Right lobe of liver (tissue), 6 donors: ENCODE data around the gene CRYGA. TPM values are rescaled to one million over a fixed set of nuclear protein-coding genes. Genes with fewer than 3 reads are reported as not detected.
"Not testable (repeated sequence)": the region's sequence is repeated elsewhere in the genome, so short reads cannot be mapped to it uniquely, and the experiment has no call there.

Experiments used
- ATAC-seq, 4 donors: fragments of 200-7000 bp; cut with Tn5 transposase; one replicate each; pipeline ENCODE4 v1.9.1; 2020; ENCODE audit warnings: mild to moderate bottlenecking in 4 of 4, moderate library complexity in 4 of 4
- DNase-seq, 3 donors: peaks; one replicate each; pipeline ENCODE4 v3.0.0-alpha.2; 2020
- H3K27ac ChIP-seq, 3 donors: fragments of 200-600 bp; one replicate each; pipeline ENCODE4 v1.8.0; 2022
- H3K27me3 ChIP-seq, 2 donors: fragments of 200-600 bp; one replicate each; pipeline ENCODE4 v1.8.0; 2022
- H3K36me3 ChIP-seq, 4 donors: fragments of 200-600 bp; sonication (generic) in 1 of 4; one replicate each; pipeline versions ENCODE4 v1.5.1 to v1.8.0; 2017 to 2022; ENCODE audit warnings: control low read depth in 1 of 4
- H3K4me1 ChIP-seq, 4 donors: fragments of 200-600 bp; sonication (generic) in 1 of 4; one replicate each; pipeline versions ENCODE4 v1.5.1 to v1.8.0; 2017 to 2022; ENCODE audit warnings: control low read depth in 1 of 4
- H3K4me3 ChIP-seq, 3 donors: fragments of 200-600 bp; one replicate each; pipeline ENCODE4 v1.8.0; 2022
- H3K9me3 ChIP-seq, 4 donors: fragments of 200-600 bp; sonication (generic) in 1 of 4; one replicate each; pipeline versions ENCODE4 v1.5.1 to v1.8.0; 2017 to 2022; ENCODE audit warnings: control low read depth in 1 of 4
- POLR2A ChIP-seq: fragments of 450-650 bp; IDR thresholded peaks from one replicate; pipeline ENCODE4 v1.6.1; 2017; ENCODE audit warnings: antibody characterized with exemption, mild to moderate bottlenecking
- WGBS: methylation state at CpG from one replicate; pipeline ENCODE4 v1.1.6; 2018; ENCODE audit warnings: low coverage, low lambda C conversion rate; ENCODE audit not compliant: insufficient coverage; ENCODE audit errors: missing lambda C conversion rate; 5-methylcytosine and 5-hydroxymethylcytosine counted together
- intact Hi-C, 2 donors: fragments of 100-400 bp; cut with DNase I; formaldehyde crosslinking; loops; one replicate each; pipeline versions ENCODE4 v1.11.2 to v1.14.1; 2022
- total RNA-seq, 6 experiments: library from RNA; depleted of rRNA in 2 of 6; stranded (reverse); fragments of >200 nt in 2 of 6; fragmentation: NEBNext Ultra II Directional in 3 of 6; extraction: Animal tissue kit (Norgen Biotek cat#: 25700) in 3 of 6; gene quantifications; one replicate each; pipeline versions ENCODE4 v1.1.0 to v1.2.4, GENCODE V29; 2016 to 2023
- TF ChIP-seq, protein P1 (sequence below), 4 donors: fragments of 200-600 bp in 3 of 4; fragments of 450-650 bp in 1 of 4; IDR thresholded peaks; one replicate each; pipeline versions ENCODE4 v1.5.1 to v1.8.0; 2016 to 2022; ENCODE audit warnings: antibody characterized with exemption in 4 of 4, mild to moderate bottlenecking in 2 of 4
- donor health status: DM: no; HTN: yes; CAD: no.
- donor health status: DM: no; HTN: no; CAD: no.
- donor health status: DM: no; HTN: no; CAD: no.
- donor health status: DM: no; HTN: yes; CAD: no.
- donor health status: DM: no; HTN: yes; CAD: no.

The CRYGA gene
- total RNA-seq, 6 experiments from 2014 or later, result not detected

GRCh38 chr2:208112969-208113368 is 50.4 kb downstream of the CRYGA start:
- peaks cover 0 to 5% of the 10 kb centered on the region in 2 donors for H3K27me3 ChIP-seq
- H3K27ac ChIP-seq, result no peak overlapping the region
- 40% methylated on average over 5 of the region's 7 CpGs for WGBS
- DNase-seq (no peak), ATAC-seq (no peak)
- no peaks in the 10 kb centered on the region for H3K36me3 ChIP-seq
- intact Hi-C loops, result no loop called here
- H3K4me3 ChIP-seq, result no peak overlapping the region
- no peaks in the 10 kb centered on the region for H3K4me1 ChIP-seq
- H3K9me3 ChIP-seq, result no peaks in the 10 kb centered on the region
- TF ChIP-seq, protein P1, sequence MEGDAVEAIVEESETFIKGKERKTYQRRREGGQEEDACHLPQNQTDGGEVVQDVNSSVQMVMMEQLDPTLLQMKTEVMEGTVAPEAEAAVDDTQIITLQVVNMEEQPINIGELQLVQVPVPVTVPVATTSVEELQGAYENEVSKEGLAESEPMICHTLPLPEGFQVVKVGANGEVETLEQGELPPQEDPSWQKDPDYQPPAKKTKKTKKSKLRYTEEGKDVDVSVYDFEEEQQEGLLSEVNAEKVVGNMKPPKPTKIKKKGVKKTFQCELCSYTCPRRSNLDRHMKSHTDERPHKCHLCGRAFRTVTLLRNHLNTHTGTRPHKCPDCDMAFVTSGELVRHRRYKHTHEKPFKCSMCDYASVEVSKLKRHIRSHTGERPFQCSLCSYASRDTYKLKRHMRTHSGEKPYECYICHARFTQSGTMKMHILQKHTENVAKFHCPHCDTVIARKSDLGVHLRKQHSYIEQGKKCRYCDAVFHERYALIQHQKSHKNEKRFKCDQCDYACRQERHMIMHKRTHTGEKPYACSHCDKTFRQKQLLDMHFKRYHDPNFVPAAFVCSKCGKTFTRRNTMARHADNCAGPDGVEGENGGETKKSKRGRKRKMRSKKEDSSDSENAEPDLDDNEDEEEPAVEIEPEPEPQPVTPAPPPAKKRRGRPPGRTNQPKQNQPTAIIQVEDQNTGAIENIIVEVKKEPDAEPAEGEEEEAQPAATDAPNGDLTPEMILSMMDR (IDR thresholded peaks at IDR 0.05), result no peak
- no peak for TF ChIP-seq POLR2A

GRCh38 chr2:208112273-208112745 is 51.1 kb downstream of the CRYGA start:
- intact Hi-C loops, H3K27me3 ChIP-seq, DNase-seq, H3K36me3 ChIP-seq, H3K4me3 ChIP-seq, H3K4me1 ChIP-seq, H3K9me3 ChIP-seq, H3K27ac ChIP-seq: not testable (repeated sequence)
- peak in 1 of 4 donors; percentile 18 for ATAC-seq
- 9% methylated on average over 2 of the region's 36 CpGs for WGBS

Other genes starting within 250 kb of the CRYGA start
- 10 to 100 TPM in 2 of 6 experiments, 1 to 10 TPM in 4; 4.4 to 13.4 (median 8.9) TPM for gene PLEKHM3, start 138.1 kb downstream of the CRYGA start, total RNA-seq
- not detected for gene CRYGD, start 39.1 kb downstream of the CRYGA start, total RNA-seq
- not detected for gene CRYGC, start 33.8 kb downstream of the CRYGA start, total RNA-seq
- not detected for gene CRYGB, start 17.4 kb downstream of the CRYGA start, total RNA-seq
- not detected for gene C2orf80, start 26.4 kb upstream of the CRYGA start, total RNA-seq
- gene IDH1, start 91.5 kb upstream of the CRYGA start, total RNA-seq, result 100 to 1,000 TPM; 147 to 682 (median 184) TPM
- 10 to 100 TPM; 10.7 to 16.0 (median 13.2) TPM for gene PIKFYVE, start 102.7 kb upstream of the CRYGA start, total RNA-seq
- gene PTH2R, start 243.2 kb upstream of the CRYGA start, total RNA-seq, result under 1 TPM in 3 of 6 experiments, not detected in 3; 0.07 to 0.19 (median 0.16) TPM